SK-N-SH treated with all-trans-retinoic acid at 6 μM for 48 hours (cell line): ENCODE data around the gene SMC1B.

Experiments used
- PPARA ChIP-seq: fragments of 250-450 bp; sonication (Bioruptor Pico); IDR thresholded peaks from 2 replicates; pipeline ENCODE4 v1.5.0; 2020; ENCODE audit warnings: mild to moderate bottlenecking, borderline replicate concordance
- SNAI2 ChIP-seq: fragments of 250-450 bp; sonication (Bioruptor Pico); IDR thresholded peaks from 2 replicates; pipeline ENCODE4 v1.5.0; 2020; ENCODE audit warnings: mild to moderate bottlenecking, moderate library complexity
- TCF4 ChIP-seq: fragments of 250-450 bp; sonication (Bioruptor Pico); IDR thresholded peaks from 2 replicates; pipeline ENCODE4 v1.8.0; 2021; ENCODE audit warnings: mild to moderate bottlenecking, moderate library complexity, borderline replicate concordance
- TOX ChIP-seq: fragments of 250-450 bp; sonication (Bioruptor Pico); IDR thresholded peaks from 2 replicates; pipeline ENCODE4 v1.8.0; 2021; ENCODE audit warnings: mild to moderate bottlenecking, moderate library complexity, borderline replicate concordance
- TSHZ2 ChIP-seq: fragments of 250-450 bp; sonication (Bioruptor Pico); IDR thresholded peaks from 2 replicates; pipeline ENCODE4 v1.5.0; 2020; ENCODE audit warnings: mild to moderate bottlenecking, moderate library complexity
- TF ChIP-seq, protein P1 (sequence below): fragments of 250-450 bp; sonication (Bioruptor Pico); IDR thresholded peaks from 2 replicates; pipeline ENCODE4 v1.8.0; 2020; ENCODE audit warnings: mild to moderate bottlenecking, moderate library complexity, borderline replicate concordance

- TF ChIP-seq, protein P1, sequence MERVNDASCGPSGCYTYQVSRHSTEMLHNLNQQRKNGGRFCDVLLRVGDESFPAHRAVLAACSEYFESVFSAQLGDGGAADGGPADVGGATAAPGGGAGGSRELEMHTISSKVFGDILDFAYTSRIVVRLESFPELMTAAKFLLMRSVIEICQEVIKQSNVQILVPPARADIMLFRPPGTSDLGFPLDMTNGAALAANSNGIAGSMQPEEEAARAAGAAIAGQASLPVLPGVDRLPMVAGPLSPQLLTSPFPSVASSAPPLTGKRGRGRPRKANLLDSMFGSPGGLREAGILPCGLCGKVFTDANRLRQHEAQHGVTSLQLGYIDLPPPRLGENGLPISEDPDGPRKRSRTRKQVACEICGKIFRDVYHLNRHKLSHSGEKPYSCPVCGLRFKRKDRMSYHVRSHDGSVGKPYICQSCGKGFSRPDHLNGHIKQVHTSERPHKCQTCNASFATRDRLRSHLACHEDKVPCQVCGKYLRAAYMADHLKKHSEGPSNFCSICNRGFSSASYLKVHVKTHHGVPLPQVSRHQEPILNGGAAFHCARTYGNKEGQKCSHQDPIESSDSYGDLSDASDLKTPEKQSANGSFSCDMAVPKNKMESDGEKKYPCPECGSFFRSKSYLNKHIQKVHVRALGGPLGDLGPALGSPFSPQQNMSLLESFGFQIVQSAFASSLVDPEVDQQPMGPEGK (CRISPR knock-in tag), result no peak
- TF ChIP-seq TSHZ2 (CRISPR knock-in tag), result no peak
- no peak for TF ChIP-seq TOX (CRISPR knock-in tag)
- TF ChIP-seq SNAI2 (CRISPR knock-in tag), result no peak
- no peak for TF ChIP-seq PPARA (CRISPR knock-in tag)
- TF ChIP-seq TCF4 (CRISPR knock-in tag), result no peak
Observed at GRCh38 chr22:45334528-45334927, 78.9 kb downstream of the SMC1B start.
